ENCODE data around the gene GLIS1.

GRCh38 chr1:53562981-53563379 is 176.0 kb downstream of the GLIS1 start:
- TF ChIP-seq CTCF (IDR thresholded peaks at IDR 0.05) (no peak), POLR2A (IDR thresholded peaks at IDR 0.05) (no peak), EP300 (IDR thresholded peaks at IDR 0.05) (no peak)

All from stomach (tissue), 4 donors.